ENCODE results near the gene C2CD4C. TPM values are rescaled to one million over a fixed set of nuclear protein-coding genes. Genes with fewer than 3 reads are reported as not detected.

Gene C2CD4C
- total RNA-seq, 1 experiment from 2014 or later: 14.6 TPM

- Histone ChIP-seq H2AK5ac (ENCODE audit: insufficient read length, low read length) (no peak overlapping the region), H3K79me2 (ENCODE audit: insufficient read depth, low read length) (no peaks in the 10 kb centered on the region), H2BK5ac (ENCODE audit: insufficient read length, low read length) (no peak overlapping the region), H2BK20ac (ENCODE audit: low read depth, low read length, poor library complexity, severe bottlenecking) (no peak overlapping the region), H4K8ac (replicated peaks; ENCODE audit: insufficient read length, low read depth, low read length) (no peak overlapping the region), H3T11ph (ENCODE audit: low read length) (no peak overlapping the region), H3K4me1 (ENCODE audit: insufficient read depth, low read length) (no peaks in the 10 kb centered on the region; the same call in 1 of the 2 replicates), H3K14ac (ENCODE audit: insufficient read depth, low read length) (no peak overlapping the region; the same call in 1 of the 2 replicates), H3K23me2 (ENCODE audit: insufficient read length, low read depth, low read length, poor library complexity, severe bottlenecking) (no peaks in the 10 kb centered on the region), H3K23ac (ENCODE audit: insufficient read length, low read depth, low read length) (no peak overlapping the region), H2BK12ac (ENCODE audit: insufficient read length, low read depth, low read length) (no peak overlapping the region), H3K56ac (ENCODE audit: insufficient read length, low read depth, low read length) (no peak overlapping the region), H3K79me1 (ENCODE audit: insufficient read depth, low read depth, low read length, poor library complexity, severe bottlenecking) (no peaks in the 10 kb centered on the region), H3K4me2 (ENCODE audit: insufficient read depth, insufficient read length, low read length) (no peak overlapping the region), H3K9ac (ENCODE audit: extremely low read depth, insufficient read length, low read length) (no peak overlapping the region), H3K4ac (ENCODE audit: low read depth, low read length) (no peak overlapping the region), H2BK15ac (ENCODE audit: low read depth, low read length) (no peak overlapping the region), H3K18ac (ENCODE audit: insufficient read length, low read depth, low read length) (no peak overlapping the region), H4K91ac (ENCODE audit: insufficient read length, low read depth, low read length) (no peak overlapping the region), H2AFZ (ENCODE audit: low read length) (no peak overlapping the region), H4K5ac (ENCODE audit: insufficient read length, low read depth, low read length) (no peak overlapping the region), H3K27ac (ENCODE audit: insufficient read length, low read depth, low read length) (no peak overlapping the region), H4K20me1 (ENCODE audit: control insufficient read depth, insufficient read depth, insufficient read length) (no peaks in the 10 kb centered on the region), H2BK120ac (ENCODE audit: low read depth, low read length, poor library complexity, severe bottlenecking) (no peak overlapping the region), H3K9me3 (ENCODE audit: control insufficient read depth, low read depth, low read length) (no peaks in the 10 kb centered on the region), H3K27me3 (ENCODE audit: insufficient read depth, low read length) (no peaks in the 10 kb centered on the region)
- no peaks in the 10 kb centered on the region; a peak in 1 of 5 replicates for H3K9me3 Mint-ChIP-seq
- H3K4me1 Mint-ChIP-seq: peaks cover 11 to 20% of the 10 kb centered on the region in 2 experiments
- no peak overlapping the region for H3K27ac Mint-ChIP-seq
- H3K4me3 Mint-ChIP-seq: no peak overlapping the region
- no peaks in the 10 kb centered on the region; a peak in 1 of 7 replicates for H3K36me3 Mint-ChIP-seq (ENCODE audit: insufficient read depth in 1 of 3, low read depth in 3 of 3)
- WGBS (ENCODE audit: extremely low coverage, insufficient read length, low lambda C conversion rate): no CpG with 5 or more reads among the region's 51 CpGs
- DNase-seq: no peak
- H3K27me3 Mint-ChIP-seq (ENCODE audit: low read depth): no peaks in the 10 kb centered on the region; the same call in none of the 2 replicates
- no peak for TF ChIP-seq CTCF (conservative IDR thresholded peaks at IDR 0.05)
Observed at GRCh38 chr19:418761-419671, 10.1 kb upstream of the C2CD4C start.
